Measurements from ENCODE around the gene GCSAM. TPM values are rescaled to one million over a fixed set of nuclear protein-coding genes. Genes with fewer than 3 reads are reported as not detected.

GCSAM gene
- total and polyA plus RNA-seq, 2 donors (not counting 3 experiments of a cell fraction or from before 2014, with no cell fraction given): not detected

- H3K4me2 ChIP-seq (ENCODE audit: insufficient read depth, low read length): no peak overlapping the region
- DNase-seq (ENCODE audit: low read depth, low spot score): no peak
- H3K4me1 ChIP-seq (ENCODE audit: control insufficient read depth, extremely low read depth, insufficient read depth, low read length): no peaks in the 10 kb centered on the region
- H3K27me3 ChIP-seq (ENCODE audit: control insufficient read depth in 2 of 2, insufficient read depth in 2 of 2, low read length in 2 of 2): peaks cover 0 to 3% of the 10 kb centered on the region in 2 experiments
- FAIRE-seq: no peak
- intact Hi-C loops (cut with micrococcal nuclease): no loop called here
- BruUV-seq (replicated peaks): no TSS peak
- H4K20me1 ChIP-seq (replicated peaks; ENCODE audit: control insufficient read depth, extremely low read depth, insufficient read depth, low read length): no peaks in the 10 kb centered on the region
- no peak overlapping the region for H3K4me3 ChIP-seq (replicated peaks in 1 of 3; ENCODE audit: insufficient read depth in 1 of 3, low read depth in 1 of 3, low read length in 3 of 3)
- H3K79me2 ChIP-seq (ENCODE audit: control insufficient read depth, insufficient read depth, low read length): no peaks in the 10 kb centered on the region
- no peaks in the 10 kb centered on the region for H3K9me1 ChIP-seq (replicated peaks; ENCODE audit: control insufficient read depth, extremely low read depth, insufficient read depth, low read length)
- POLR2A ChIA-PET: no interaction called here
- no peak for TF ChIP-seq EZH2 (IDR thresholded peaks at IDR 0.05; ENCODE audit: borderline replicate concordance, low read depth, low read length, severe bottlenecking)
- TF ChIP-seq CTCF (IDR thresholded peaks at IDR 0.05; ENCODE audit: extremely low read depth in 1 of 2, insufficient read depth in 1 of 2, low read depth in 1 of 2, low read length in 2 of 2): no peak
- TF ChIP-seq MAX (IDR thresholded peaks at IDR 0.05; ENCODE audit: insufficient read depth, insufficient read length): no peak
- TF ChIP-seq JUN (IDR thresholded peaks at IDR 0.05; ENCODE audit: borderline replicate concordance, insufficient read depth, insufficient read length, low read depth): no peak
- dilution Hi-C loops (cut with MboI; ENCODE audit: extremely low pct_ligation_motif_present, low sequenced_read_pairs): no loop called here
- H3K27ac ChIP-seq (ENCODE audit: insufficient read depth, low read depth, low read length): no peak overlapping the region
- CTCF ChIA-PET: interaction anchor here (1.6 kb wide), 1 partner anchor 23 kb away, joined by 4 read pairs; no protein-coding TSS in a partner anchor
- no peaks in the 10 kb centered on the region for H3K9me3 ChIP-seq (replicated peaks; ENCODE audit: control insufficient read depth, insufficient read depth, low read length)
- no peak overlapping the region for H3K9ac ChIP-seq (replicated peaks; ENCODE audit: extremely low read depth, insufficient read depth, low read length)
- no peaks in the 10 kb centered on the region for H3K36me3 ChIP-seq (ENCODE audit: control insufficient read depth in 2 of 2, extremely low read depth in 1 of 2, insufficient read depth in 2 of 2, low read length in 2 of 2)
- H2AFZ ChIP-seq (ENCODE audit: low read depth, low read length): no peak overlapping the region
Measured at GRCh38 chr3:112134335-112135124, 1.5 kb upstream of the GCSAM start.

Data from endothelial cell of umbilical vein (primary cell).